ENCODE measurements around the gene MBNL1.
A peak's percentile ranks its signal among the peaks of the same experiment; 100 is the strongest.
"Not testable (repeated sequence)": the region's sequence is repeated elsewhere in the genome, so short reads cannot be mapped to it uniquely, and the experiment has no call there.

MBNL1 gene

GRCh38 chr3:152416808-152417580, 148.3 kb downstream of the MBNL1 start:
- DNase-seq, result no peak

DNA sequence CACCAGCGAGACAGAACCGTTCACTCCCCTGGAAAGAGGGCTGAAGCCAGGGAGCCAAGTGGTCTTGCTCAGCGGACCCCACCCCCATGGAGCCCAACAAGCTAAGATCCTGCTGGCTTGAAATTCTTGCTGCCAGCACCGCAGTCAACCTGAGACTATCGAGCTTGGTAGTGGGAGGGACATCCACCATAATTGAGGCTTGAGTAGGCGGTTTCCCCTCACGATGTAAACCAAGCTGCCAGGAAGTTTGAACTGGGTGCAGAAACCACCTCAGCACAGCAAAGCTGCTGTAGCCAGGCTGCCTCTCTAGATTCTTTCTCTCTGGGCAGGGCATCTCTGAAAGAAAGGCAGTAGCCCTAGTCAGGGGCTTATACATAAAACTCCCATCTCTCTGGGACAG, 151.0 kb downstream of the MBNL1 start:
- DNase-seq, result no peak

- DNase-seq, result no peak
These were observed 152.4 kb downstream of the MBNL1 start for GRCh38 chr3:152421162-152421561.

DNA sequence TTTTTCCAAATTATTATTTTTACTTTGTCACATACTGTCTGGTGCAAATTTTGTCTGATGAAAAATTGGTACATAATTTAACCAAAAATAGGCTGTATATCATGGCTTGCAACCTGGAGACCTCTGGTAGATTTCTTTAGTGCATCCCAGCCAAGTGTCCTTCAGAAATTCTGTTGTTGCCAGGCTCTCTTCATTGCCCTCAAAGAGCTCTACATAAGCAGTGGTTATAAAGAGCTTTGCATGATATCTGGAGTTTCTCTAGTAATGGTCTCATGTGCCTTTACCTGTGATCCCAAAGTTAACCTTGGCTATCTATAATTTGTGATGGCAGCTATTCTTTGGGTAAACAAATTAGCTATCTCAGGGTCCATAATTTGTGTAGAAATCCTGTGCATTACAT, 157.7 kb downstream of the MBNL1 start:
- DNase-seq, result no peak

- DNase-seq, result peak; percentile 23
These were observed 159.8 kb downstream of the MBNL1 start for GRCh38 chr3:152428577-152428976.

GRCh38 chr3:152430223-152431002, 161.7 kb downstream of the MBNL1 start:
- DNase-seq, result peak; percentile 52

GRCh38 chr3:152434142-152434541, 165.4 kb downstream of the MBNL1 start:
- DNase-seq, result no peak

DNA sequence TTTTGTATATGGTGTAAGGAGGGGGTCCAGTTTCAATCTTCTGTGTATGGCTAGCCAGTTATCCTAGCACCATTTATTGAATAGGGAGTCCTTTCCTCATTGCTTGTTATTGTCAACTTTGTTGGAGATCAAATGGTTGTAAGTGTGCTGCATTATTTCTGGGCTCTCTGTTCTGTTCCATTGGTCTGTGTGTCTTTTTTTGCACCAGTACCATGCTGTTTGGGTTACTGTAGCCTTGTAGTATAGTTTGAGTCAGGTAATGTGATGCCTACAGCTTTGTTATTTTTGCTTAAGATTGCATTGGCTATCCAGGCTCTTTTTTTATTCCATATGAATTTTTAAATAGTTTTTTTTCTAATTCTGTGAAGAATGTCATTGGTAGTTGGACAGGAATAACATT, 166.5 kb downstream of the MBNL1 start:
- not testable (repeated sequence) for DNase-seq

- peak; percentile 27 for DNase-seq
These were observed 168.2 kb downstream of the MBNL1 start for GRCh38 chr3:152436707-152437590.

GRCh38 chr3:152438181-152438580, 169.5 kb downstream of the MBNL1 start:
- no peak for DNase-seq

DNA sequence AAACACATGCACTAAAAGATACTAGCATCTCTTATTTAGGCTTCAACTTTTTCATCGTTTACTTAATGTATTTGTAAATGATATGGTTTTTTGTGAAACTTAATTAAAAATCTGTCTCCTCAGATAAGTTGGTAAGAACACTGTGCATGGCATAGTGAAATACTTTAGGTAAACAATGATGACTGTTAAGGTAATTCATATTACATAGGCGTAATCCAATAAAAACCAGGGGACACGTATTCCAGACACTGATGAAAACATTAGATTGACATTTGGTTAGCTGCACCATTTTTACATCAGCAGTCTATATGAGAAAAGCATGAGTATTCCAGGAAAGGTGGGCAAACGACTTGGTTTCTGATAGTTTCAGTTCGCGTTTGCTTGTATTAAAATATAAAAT, 170.0 kb downstream of the MBNL1 start:
- no peak for DNase-seq

DNA sequence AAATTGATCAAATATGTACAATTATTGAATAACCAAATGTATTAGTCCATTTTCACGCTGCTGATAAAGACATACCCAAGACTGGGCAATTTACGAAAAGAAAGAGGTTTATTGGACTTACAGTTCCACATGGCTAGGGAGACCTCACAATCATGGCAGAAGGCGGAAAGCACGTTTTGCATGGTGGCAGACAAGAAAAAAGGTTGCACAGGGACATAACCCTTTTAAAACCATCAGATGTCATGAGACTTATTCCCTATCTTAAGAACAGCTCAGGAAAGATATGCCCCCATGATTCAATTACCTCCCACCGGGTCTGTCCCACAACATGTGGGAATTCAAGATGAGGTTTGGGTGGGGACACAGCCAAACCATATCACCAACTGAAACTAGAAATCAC, 171.5 kb downstream of the MBNL1 start:
- not testable (repeated sequence) for DNase-seq

GRCh38 chr3:152443212-152444023, 174.7 kb downstream of the MBNL1 start:
- DNase-seq, result no peak

DNA sequence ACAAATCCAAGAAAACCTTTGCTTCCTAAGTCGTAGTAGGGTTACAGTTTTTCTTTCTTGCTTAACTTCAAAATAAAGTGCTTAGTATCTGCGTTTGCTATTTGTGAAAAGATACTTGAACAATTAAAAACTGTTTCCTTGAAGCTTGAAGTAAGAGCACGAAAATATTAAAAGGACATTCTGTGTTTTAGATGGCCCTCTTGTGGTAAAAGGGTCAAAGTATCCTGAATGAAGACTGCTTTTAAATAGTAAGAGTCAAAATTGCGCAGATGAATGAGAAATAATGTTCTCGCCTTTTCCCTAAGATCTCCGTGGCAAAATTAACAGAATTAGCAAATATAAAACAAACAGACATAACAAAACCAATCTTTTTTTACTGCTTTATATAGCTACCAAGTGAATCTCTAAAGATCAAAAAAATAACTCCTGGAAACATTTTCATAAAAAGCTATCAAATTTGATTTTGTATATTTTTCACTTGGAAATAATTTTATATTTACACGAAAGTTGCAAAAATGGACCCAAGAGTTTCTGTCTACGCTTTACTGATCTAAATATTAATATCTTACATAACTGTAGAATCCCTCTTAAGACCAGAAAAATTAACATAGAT, 175.4 kb downstream of the MBNL1 start:
- peak; percentile 65 for DNase-seq

GRCh38 chr3:152445212-152445611, 176.5 kb downstream of the MBNL1 start:
- DNase-seq, result no peak

- DNase-seq, result no peak
These were observed 177.8 kb downstream of the MBNL1 start for GRCh38 chr3:152446495-152446894.

- no peak for DNase-seq
These were observed 178.8 kb downstream of the MBNL1 start for GRCh38 chr3:152447511-152447910.

GRCh38 chr3:152448091-152448490, 179.4 kb downstream of the MBNL1 start:
- no peak for DNase-seq

DNA sequence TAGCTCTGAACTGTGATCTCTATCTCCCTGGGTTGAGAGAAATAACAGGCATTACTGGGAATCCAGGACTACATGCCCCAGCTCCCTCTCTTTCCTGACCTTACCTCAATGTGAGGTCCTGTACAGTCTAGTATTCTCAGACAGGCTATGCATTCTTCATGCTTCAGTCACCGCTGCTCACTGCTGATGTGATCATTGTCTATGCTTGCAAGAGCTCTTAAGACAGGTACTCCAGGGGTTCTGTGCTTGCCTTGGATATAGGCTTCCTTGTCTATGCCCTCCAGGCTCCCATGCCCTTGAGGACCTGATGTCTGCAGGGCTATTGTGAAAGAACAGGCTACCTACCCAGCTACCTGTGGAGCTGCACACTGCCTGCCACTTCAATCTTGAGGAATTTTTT, 183.6 kb downstream of the MBNL1 start:
- peak; percentile 44 for DNase-seq

GRCh38 chr3:152454076-152454875, 185.5 kb downstream of the MBNL1 start:
- no peak for DNase-seq

DNA sequence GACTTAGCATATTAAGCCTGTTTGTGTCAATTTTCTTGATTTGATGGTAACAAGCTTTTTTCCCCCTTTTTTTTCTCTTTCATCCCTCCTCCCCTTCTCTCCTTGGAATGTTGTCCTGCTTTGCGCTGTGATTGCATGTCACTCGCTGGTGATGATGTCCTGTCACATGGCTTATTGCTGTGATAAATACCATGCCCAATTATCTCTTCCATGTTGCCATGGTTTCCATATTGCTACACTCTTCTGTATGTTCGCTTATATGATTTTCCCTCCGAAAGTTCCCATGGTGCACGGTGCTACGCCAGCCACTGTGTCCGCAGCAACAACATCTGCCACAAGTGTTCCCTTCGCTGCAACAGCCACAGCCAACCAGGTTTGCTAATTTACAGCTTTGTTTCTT, 187.3 kb downstream of the MBNL1 start:
- no peak for DNase-seq

Data from fibroblast of upper back skin (primary cell).